Measurements from ENCODE around the gene COPS3. TPM values are rescaled to one million over a fixed set of nuclear protein-coding genes. Genes with fewer than 3 reads are reported as not detected.

The COPS3 gene
- total RNA-seq, 4 donors from 2014 or later = 28.9 to 78.2 (median 60.0) TPM

GRCh38 chr17:17300624-17301568, 19.9 kb upstream of the COPS3 start:
- Histone ChIP-seq H3K36me3 (no peaks in the 10 kb centered on the region), H3K4me1 (peaks cover 10 to 29% (median 15%) of the 10 kb centered on the region in 4 donors), H3K9me3 (no peaks in the 10 kb centered on the region), H3K4me3 (peak overlapping the region in 3 of 4 donors; percentile 9 to 43 (median 27)), H3K27me3 (no peaks in the 10 kb centered on the region), H3K27ac (peak overlapping the region in 3 of 4 donors; percentile 20 to 69 (median 51))
- intact Hi-C loops (cut with DNase I; ENCODE audit: low total_unique reads) = no loop called here
- TF ChIP-seq CTCF (IDR thresholded peaks at IDR 0.05) (no peak), POLR2AphosphoS5 (IDR thresholded peaks at IDR 0.05) (no peak), EP300 (IDR thresholded peaks at IDR 0.05; ENCODE audit: low read depth) (no peak), POLR2A (IDR thresholded peaks at IDR 0.05) (no peak)
- 17% methylated on average over 32 of the region's 35 CpGs; no CpG with 5 or more reads in 1 of the 2 donors for WGBS, 2 donors (ENCODE audit: low coverage in 1 of 2)
- in situ Hi-C loops (cut with MboI; ENCODE audit: low pct_ligation_motif_present in 1 of 4, low pct_unique_long_range_greater_than_20kb in 1 of 4, low sequenced_read_pairs in 3 of 4) = loop anchor here in 3 of 4 donors (25.0 kb wide), 2 partner anchors 289 to 314 kb away; no protein-coding TSS in a partner anchor
- peak; percentile 52 for DNase-seq

- no peak overlapping the region for H3K27ac ChIP-seq
- no peak overlapping the region for H3K4me3 ChIP-seq
- no peak for TF ChIP-seq EP300 (IDR thresholded peaks at IDR 0.05; ENCODE audit: low read depth)
- no peak for TF ChIP-seq POLR2AphosphoS5 (IDR thresholded peaks at IDR 0.05)
- no peak for TF ChIP-seq POLR2A (IDR thresholded peaks at IDR 0.05)
- no peak for TF ChIP-seq CTCF (IDR thresholded peaks at IDR 0.05)
- WGBS, 2 donors (ENCODE audit: low coverage in 1 of 2) = 54 to 60% methylated on average over 3 of the region's 3 CpGs
- intact Hi-C loops (cut with DNase I; ENCODE audit: low total_unique reads) (no loop called here), in situ Hi-C loops (cut with MboI; ENCODE audit: low pct_ligation_motif_present in 1 of 4, low pct_unique_long_range_greater_than_20kb in 1 of 4, low sequenced_read_pairs in 3 of 4) (no loop called here)
- H3K36me3 ChIP-seq = no peaks in the 10 kb centered on the region
- H3K4me1 ChIP-seq = peaks cover 3 to 13% (median 8%) of the 10 kb centered on the region in 4 donors
- H3K27me3 ChIP-seq = no peaks in the 10 kb centered on the region
- DNase-seq = no peak
- no peaks in the 10 kb centered on the region for H3K9me3 ChIP-seq
These were observed 17.1 kb upstream of the COPS3 start for GRCh38 chr17:17298108-17298507.

- 77 to 91% methylated on average over 1 to 3 of the region's 3 CpGs for WGBS, 2 donors (ENCODE audit: low coverage in 1 of 2)
- no peak for DNase-seq
- in situ Hi-C loops (cut with MboI; ENCODE audit: low pct_ligation_motif_present in 1 of 4, low pct_unique_long_range_greater_than_20kb in 1 of 4, low sequenced_read_pairs in 3 of 4) = no loop called here
These were observed 16.2 kb upstream of the COPS3 start for GRCh38 chr17:17297217-17297616.

More at GRCh38 chr17:17297217-17297616, 16.2 kb upstream of the COPS3 start:
- no peak overlapping the region for H3K4me3 ChIP-seq
- peaks cover 3 to 10% (median 8%) of the 10 kb centered on the region in 4 donors for H3K4me1 ChIP-seq
- no peaks in the 10 kb centered on the region for H3K36me3 ChIP-seq
- H3K9me3 ChIP-seq = no peaks in the 10 kb centered on the region
- intact Hi-C loops (cut with DNase I; ENCODE audit: low total_unique reads) = no loop called here
- H3K27ac ChIP-seq = no peak overlapping the region
- TF ChIP-seq EP300 (IDR thresholded peaks at IDR 0.05; ENCODE audit: low read depth) = no peak
- TF ChIP-seq POLR2A (IDR thresholded peaks at IDR 0.05) = no peak
- no peak for TF ChIP-seq CTCF (IDR thresholded peaks at IDR 0.05)
- TF ChIP-seq POLR2AphosphoS5 (IDR thresholded peaks at IDR 0.05) = no peak
- H3K27me3 ChIP-seq = no peaks in the 10 kb centered on the region
